SKM-1 (cell line): ENCODE results near the gene GSPT2.
"Not testable (repeated sequence)": the region's sequence is repeated elsewhere in the genome, so short reads cannot be mapped to it uniquely, and the experiment has no call there.

Source experiments
- DNase-seq: peaks from one replicate; lab custom pipeline; 2025; ENCODE audit not compliant: unreplicated experiment; lab: John Stamatoyannopoulos, UW

GSPT2 gene

GRCh38 chrX:51743179-51743957 lies at the start of gene GSPT2:
Gene GSPT2, plus strand, starts transcription at chrX:51743442. Its CDS starts 185 bp downstream, at chrX:51743627.
- no peak for DNase-seq

- no peak for DNase-seq
Measured at GRCh38 chrX:51694254-51694653, 49.0 kb upstream of the GSPT2 start.

DNA sequence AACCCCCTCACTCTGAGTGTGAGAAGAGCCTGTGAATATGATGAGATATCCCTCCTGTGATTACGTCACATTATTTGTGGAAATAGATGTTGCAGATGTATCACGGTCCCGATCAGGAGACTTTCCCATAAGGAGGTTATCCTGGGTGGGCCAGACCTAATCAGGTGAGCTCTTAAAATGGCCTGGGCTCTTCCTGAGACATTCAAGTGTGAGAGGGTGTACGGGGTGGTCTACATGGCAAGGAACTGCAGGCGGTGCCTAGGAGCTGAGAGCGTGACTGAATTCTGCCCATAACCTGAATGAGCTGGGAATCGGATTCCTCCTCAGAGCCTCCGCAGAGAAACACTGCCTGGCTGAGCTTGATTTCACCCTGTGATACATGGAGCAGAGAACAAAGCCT lies 45.8 kb upstream of the GSPT2 start:
- no peak for DNase-seq

- DNase-seq, result not testable (repeated sequence)
Measured at GRCh38 chrX:51710277-51711164, 32.7 kb upstream of the GSPT2 start, which contains the start of gene CENPVL1. Gene CENPVL1, plus strand, starts transcription at chrX:51710512. Its CDS starts 0 bp downstream, at chrX:51710512.

GRCh38 chrX:51712943-51713647 lies 30.1 kb upstream of the GSPT2 start:
- not testable (repeated sequence) for DNase-seq

DNA sequence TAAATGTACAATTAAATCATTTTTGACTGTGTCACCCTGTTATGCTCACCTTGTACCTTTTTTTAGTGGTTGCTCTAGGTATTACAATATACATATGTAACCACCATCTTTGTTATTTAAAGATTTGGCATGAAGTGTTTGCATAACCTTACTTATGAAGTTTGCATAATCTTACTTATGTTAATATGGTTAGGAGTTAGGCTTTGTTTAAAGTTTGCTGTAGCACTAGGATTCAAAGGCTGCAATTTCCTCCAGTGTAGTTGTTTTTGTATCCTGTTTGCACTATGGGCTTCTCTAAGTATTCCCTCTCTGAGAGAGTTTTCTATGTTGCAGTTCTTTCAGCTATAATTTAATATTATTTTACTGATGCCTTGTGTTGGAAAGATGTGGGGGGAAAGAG lies 15.0 kb upstream of the GSPT2 start:
- no peak for DNase-seq

- peak; percentile 1 for DNase-seq
Measured at GRCh38 chrX:51737091-51737490, 6.2 kb upstream of the GSPT2 start.

GRCh38 chrX:51742586-51742985 lies 656 bp upstream of the GSPT2 start:
- no peak for DNase-seq

DNA sequence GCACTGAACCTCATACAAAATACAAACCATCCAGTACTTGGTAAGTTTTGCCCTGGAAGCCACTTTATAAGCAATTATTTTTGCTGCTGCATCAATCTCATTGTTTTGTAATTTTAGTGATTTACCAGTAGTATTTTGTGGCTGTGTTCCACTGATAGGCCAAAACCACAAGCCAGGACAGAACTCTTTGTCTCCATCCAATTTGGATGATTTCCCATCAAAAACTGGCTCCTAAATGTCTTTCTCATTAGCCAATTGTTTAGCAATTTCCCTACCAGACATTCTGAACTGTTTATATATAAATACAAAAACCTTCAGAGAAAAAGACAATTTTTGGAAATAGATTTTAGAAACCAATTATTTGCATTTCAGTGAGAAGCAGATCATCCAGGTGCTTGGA lies 4.4 kb downstream of the GSPT2 start:
- DNase-seq, result no peak

DNA sequence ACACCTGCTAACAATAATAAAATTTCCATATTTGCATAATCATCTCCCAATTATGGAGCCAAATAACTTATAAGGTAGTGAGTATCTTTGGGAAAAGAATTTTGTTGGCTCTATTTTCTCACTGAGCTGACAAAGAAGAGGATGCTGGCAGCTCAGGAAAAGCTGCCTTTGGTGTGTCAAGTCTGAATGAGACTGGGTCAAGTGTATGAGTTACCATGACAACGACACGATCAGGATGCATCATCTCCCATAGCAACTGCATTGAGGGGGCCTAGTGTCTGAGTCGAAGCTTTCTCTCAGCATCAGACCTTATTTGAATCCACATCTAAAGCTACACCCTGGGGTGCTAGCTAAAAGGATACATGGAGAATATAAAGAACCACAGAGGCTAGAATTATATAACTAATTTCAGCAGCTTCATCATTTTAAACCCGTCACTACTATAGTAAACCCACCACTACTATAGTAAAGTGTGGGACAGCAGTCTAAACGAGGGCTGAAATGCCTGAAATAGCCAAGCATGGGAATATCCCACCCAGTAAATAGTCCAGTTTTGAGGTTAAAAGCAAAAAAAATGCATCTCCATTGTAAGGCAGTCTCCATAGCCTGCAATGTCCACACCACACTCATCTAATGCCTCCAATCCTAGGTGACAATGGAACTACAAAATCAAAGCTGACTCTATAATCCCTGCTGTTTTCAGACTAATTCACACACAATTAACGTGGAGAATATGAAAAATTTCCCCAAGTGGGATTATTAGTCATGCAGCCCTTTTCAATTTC lies 16.0 kb downstream of the GSPT2 start:
- DNase-seq, result no peak

DNA sequence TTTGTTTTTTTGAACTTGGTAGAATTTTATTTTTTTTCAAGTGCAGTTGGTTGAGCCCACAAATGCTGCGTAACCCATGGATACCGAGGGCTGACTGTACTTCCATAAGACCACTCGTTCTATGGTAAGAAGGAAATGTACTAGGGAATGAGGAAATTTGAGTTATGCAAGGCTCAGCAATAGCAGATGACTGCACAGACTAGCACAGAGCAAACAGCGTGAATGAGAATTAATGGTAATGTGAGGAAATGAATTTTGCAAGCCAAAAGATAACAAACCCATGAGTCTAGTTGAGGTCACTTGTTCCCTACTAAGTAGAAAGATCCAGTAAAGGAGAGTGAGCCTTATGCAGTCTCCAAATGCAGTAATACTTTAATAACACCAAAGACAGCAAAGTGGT lies 17.4 kb downstream of the GSPT2 start:
- no peak for DNase-seq

GRCh38 chrX:51766546-51766945 lies 23.3 kb downstream of the GSPT2 start:
- DNase-seq, result no peak

- DNase-seq, result no peak
Measured at GRCh38 chrX:51776851-51777250, 33.6 kb downstream of the GSPT2 start.

DNA sequence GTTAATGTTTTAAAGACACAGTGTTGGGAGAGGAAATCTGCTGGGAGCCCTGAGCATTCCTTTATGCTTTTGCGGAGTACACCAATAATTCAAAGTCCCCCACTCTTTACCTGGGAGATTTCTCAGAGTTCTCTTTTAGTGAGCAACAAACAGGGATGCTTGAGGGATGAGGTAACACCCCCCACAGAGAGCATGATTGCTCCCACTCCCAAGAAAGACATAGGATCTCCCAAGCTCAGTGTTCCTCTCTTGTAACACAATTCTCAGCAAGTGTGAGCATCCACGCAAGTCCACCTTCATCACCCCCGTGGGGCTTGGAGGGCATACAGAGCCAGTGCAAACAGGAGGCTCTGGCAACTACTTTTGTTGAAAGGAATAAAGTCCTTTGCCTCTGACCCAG lies 36.1 kb downstream of the GSPT2 start:
- no peak for DNase-seq

DNA sequence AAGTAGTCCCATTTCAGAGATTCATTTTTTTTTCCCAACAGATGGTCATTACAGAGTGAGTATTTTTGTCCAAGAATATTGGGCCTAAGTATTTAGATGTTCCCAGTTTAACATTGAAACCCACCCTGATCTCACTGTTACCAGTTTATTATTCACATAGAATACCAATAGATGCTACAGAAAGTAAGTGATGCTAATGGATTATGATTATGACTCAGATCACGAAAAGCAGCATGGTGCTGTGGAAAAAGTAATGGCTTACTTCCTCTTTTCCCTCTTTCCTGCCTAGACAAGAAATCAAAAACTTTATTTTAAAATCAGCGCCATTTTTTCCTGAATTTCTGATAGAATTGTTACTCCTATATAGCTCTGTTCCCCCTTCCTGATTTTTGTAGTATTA lies 51.9 kb downstream of the GSPT2 start:
- no peak for DNase-seq
